Measurements from ENCODE around the gene OR6X1. TPM values are rescaled to one million over a fixed set of nuclear protein-coding genes. Genes with fewer than 3 reads are reported as not detected.

OR6X1 gene
- polyA plus RNA-seq, 1 experiment: not detected

DNA sequence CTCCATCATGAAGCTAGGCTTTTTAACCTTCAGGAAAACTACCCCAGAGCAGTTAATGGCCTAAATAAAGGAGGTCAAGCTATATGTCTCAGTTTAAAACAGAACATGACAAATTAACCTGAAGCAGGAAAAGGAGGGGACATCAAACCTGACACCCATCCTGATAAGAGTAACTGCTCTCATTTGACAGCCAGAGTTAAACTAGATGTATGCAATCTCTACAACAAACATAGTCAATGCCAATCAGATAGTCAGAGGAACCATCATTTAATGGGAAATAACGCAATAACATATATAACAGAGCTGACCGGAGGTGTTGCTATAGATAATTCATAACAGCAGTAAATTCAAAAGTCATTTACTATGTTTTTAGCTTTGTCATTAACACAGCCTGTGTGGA lies 15.9 kb downstream of the OR6X1 start:
- TF ChIP-seq, protein P1, sequence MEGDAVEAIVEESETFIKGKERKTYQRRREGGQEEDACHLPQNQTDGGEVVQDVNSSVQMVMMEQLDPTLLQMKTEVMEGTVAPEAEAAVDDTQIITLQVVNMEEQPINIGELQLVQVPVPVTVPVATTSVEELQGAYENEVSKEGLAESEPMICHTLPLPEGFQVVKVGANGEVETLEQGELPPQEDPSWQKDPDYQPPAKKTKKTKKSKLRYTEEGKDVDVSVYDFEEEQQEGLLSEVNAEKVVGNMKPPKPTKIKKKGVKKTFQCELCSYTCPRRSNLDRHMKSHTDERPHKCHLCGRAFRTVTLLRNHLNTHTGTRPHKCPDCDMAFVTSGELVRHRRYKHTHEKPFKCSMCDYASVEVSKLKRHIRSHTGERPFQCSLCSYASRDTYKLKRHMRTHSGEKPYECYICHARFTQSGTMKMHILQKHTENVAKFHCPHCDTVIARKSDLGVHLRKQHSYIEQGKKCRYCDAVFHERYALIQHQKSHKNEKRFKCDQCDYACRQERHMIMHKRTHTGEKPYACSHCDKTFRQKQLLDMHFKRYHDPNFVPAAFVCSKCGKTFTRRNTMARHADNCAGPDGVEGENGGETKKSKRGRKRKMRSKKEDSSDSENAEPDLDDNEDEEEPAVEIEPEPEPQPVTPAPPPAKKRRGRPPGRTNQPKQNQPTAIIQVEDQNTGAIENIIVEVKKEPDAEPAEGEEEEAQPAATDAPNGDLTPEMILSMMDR (IDR thresholded peaks at IDR 0.05; ENCODE audit: insufficient read depth, low read depth, low read length): no peak
- no peak for DNase-seq (ENCODE audit: low read depth)
- no peak overlapping the region for H3K4me3 ChIP-seq (ENCODE audit: low read depth, low read length)
- ChIA-PET CTCF (no interaction called here), POLR2A (no interaction called here)
- no peaks in the 10 kb centered on the region for H3K27me3 ChIP-seq (ENCODE audit: control insufficient read depth, insufficient read depth, low read length)
- H3K36me3 ChIP-seq (ENCODE audit: control insufficient read depth, insufficient read depth, low read length): no peaks in the 10 kb centered on the region

DNA sequence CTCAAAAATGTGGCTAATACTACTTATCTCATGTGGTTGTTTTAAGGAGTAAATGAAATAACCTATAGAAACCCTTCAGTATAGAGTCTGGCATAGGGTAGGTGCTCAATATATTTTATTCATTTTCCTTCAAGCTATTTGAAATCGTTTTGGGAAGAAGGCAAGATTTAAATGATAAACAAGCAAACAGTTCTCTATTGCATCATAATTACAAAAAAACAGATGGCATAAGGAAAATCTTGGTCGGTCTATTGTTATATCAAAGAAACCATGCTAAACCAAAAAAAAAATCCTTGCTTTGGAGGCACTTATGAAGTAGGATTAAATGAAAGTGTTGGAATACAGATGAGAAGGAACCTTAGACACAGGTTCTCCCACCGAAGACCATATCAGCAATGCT lies 17.5 kb downstream of the OR6X1 start:
- Histone ChIP-seq H3K36me3 (ENCODE audit: control insufficient read depth, insufficient read depth, low read length) (no peaks in the 10 kb centered on the region), H3K27me3 (ENCODE audit: control insufficient read depth, insufficient read depth, low read length) (no peaks in the 10 kb centered on the region), H3K4me3 (ENCODE audit: low read depth, low read length) (no peak overlapping the region)
- ChIA-PET CTCF (interaction anchor here (0.6 kb wide), 1 partner anchor 408 kb away, joined by 3 read pairs; no protein-coding TSS in a partner anchor), POLR2A (no interaction called here)
- DNase-seq (ENCODE audit: low read depth): no peak
- TF ChIP-seq, protein P1 (IDR thresholded peaks at IDR 0.05; ENCODE audit: insufficient read depth, low read depth, low read length): no peak

DNA sequence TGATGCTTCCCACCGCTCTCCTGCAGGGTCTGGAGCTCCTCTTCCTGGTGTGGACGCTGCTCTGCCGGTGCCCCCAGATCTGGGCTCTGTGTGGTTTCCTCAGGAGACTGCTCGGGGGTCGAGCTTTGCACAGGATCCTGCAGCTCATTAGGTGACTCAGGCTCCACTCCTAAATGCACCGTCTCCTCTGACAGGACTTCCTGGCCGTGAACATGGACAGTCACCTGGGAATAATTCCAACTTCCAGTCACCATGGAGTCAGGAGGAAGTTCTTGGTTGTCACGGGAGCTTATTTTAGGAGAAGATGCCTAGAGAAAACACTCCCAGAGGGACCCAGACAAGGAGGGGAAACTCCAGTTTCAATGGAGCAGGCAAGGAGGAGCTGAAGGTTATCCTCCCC lies 24.7 kb downstream of the OR6X1 start:
- DNase-seq (ENCODE audit: low read depth): no peak
- POLR2A ChIA-PET: no interaction called here
- peaks cover 26% of the 10 kb centered on the region for H3K36me3 ChIP-seq (ENCODE audit: control insufficient read depth, insufficient read depth, low read length)
- H3K4me3 ChIP-seq (ENCODE audit: low read depth, low read length): no peak overlapping the region
- H3K27me3 ChIP-seq (ENCODE audit: control insufficient read depth, insufficient read depth, low read length): no peaks in the 10 kb centered on the region
- CTCF ChIA-PET: interaction anchor here (1.2 to 2.4 kb wide), 4 partner anchors 12 to 44 kb away, joined by 3 to 13 read pairs (median 5); partner anchors contain the start of gene ZNF202
- TF ChIP-seq, protein P1 (IDR thresholded peaks at IDR 0.05; ENCODE audit: insufficient read depth, low read depth, low read length): no peak

DNA sequence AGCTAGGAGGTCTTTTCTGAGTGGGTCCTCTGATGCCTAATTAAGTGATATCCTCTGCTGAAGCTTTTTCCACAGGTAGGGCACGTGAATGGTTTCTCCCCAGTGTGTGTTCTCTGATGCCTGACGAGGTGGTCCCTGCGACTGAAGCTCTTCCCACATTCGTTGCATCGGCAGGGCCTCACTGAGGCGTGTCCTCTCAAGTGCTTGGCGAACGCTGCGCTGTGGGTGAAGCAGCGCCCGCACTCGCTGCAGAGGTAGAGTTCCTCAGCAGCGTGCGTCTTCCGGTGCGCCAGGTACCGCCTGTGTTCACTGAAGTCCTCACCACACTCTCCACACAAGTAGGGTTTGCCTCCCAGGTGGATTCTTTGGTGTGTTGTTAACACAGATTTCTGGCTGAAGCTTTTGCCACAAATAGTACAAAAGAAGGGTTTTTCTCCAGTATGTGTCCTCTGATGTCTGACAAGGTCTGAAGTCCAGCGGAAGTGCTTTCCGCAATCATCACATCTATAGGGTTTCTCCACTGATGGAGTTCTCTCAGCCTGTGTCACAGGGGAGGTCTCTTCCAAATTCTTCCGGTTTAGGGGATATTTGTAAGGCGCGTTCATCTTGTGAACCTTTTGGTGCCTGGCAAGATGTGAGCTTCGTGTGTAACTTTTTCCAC lies 28.2 kb downstream of the OR6X1 start:
- DNase-seq (ENCODE audit: low read depth): no peak
- ChIA-PET CTCF (interaction anchor here (1.8 kb wide), 1 partner anchor 15 kb away, joined by 6 read pairs; no protein-coding TSS in a partner anchor), POLR2A (no interaction called here)
- H3K36me3 ChIP-seq (ENCODE audit: control insufficient read depth, insufficient read depth, low read length): peaks cover 26% of the 10 kb centered on the region
- H3K4me3 ChIP-seq (ENCODE audit: low read depth, low read length): no peak overlapping the region
- TF ChIP-seq, protein P1 (IDR thresholded peaks at IDR 0.05; ENCODE audit: insufficient read depth, low read depth, low read length): no peak
- no peaks in the 10 kb centered on the region for H3K27me3 ChIP-seq (ENCODE audit: control insufficient read depth, insufficient read depth, low read length)

DNA sequence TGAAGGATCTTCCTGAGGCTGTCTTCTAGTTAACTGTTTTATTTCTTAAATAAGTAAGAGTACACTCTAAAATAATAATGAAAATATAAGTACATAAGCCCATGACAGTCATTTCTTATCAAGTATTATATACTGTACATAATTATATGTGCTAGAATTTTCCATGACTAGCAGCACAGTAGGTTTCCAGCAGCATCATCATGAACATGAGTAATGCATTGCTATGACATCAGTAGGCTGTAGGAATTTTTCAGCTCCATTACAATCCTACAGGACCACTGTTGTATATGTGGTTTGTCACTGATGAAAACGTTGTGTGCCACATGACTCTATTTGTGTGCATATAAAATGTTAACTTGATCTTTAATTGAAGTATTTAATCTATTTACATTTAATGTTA lies 34.9 kb downstream of the OR6X1 start:
- DNase-seq (ENCODE audit: low read depth): no peak
- TF ChIP-seq, protein P1 (IDR thresholded peaks at IDR 0.05; ENCODE audit: insufficient read depth, low read depth, low read length): no peak
- H3K27me3 ChIP-seq (ENCODE audit: control insufficient read depth, insufficient read depth, low read length): no peaks in the 10 kb centered on the region; the same call in 1 of the 2 replicates
- no peak overlapping the region for H3K4me3 ChIP-seq (ENCODE audit: low read depth, low read length)
- ChIA-PET CTCF (interaction anchor here (0.9 to 5.3 kb wide), 4 partner anchors 8 to 79 kb away, joined by 3 to 25 read pairs (median 12); no protein-coding TSS in a partner anchor), POLR2A (no interaction called here)
- no peaks in the 10 kb centered on the region for H3K36me3 ChIP-seq (ENCODE audit: control insufficient read depth, insufficient read depth, low read length)

All from BJ (cell line).